GM23338 (cell line): Measurements from ENCODE around the gene RNF182. TPM values are rescaled to one million over a fixed set of nuclear protein-coding genes. Genes with fewer than 3 reads are reported as not detected.
A peak's percentile ranks its signal among the peaks of the same experiment; 100 is the strongest.

Source experiments
- ATAC-seq: fragments of 200-7000 bp; cut with Tn5 transposase; 3 replicates; pipeline ENCODE4 v1.9.1; 2020
- DNase-seq: peaks from one replicate; pipeline ENCODE4 v3.0.0-alpha.2; 2015; ENCODE audit warnings: low spot score
- H2AFZ ChIP-seq: fragments of 200-600 bp; sonication (generic); 2 replicates; pipeline ENCODE4 v1.8.0; 2016; ENCODE audit warnings: antibody characterized with exemption, mild to moderate bottlenecking, moderate library complexity
- H3F3A ChIP-seq: fragments of 200-600 bp; sonication (generic); replicated peaks from 2 replicates; pipeline ENCODE4 v1.8.0; 2017; ENCODE audit warnings: antibody characterized with exemption, mixed run types, low read depth
- H3K27ac ChIP-seq: fragments of 200-600 bp; sonication (generic); 2 replicates; pipeline ENCODE4 v1.6.1; 2016; ENCODE audit warnings: low read depth
- H3K27me3 ChIP-seq: fragments of 200-600 bp; sonication (generic); 2 replicates; pipeline ENCODE4 v1.8.0; 2016; ENCODE audit warnings: mild to moderate bottlenecking, mixed run types, moderate library complexity; ENCODE audit not compliant: insufficient read depth
- H3K36me3 ChIP-seq: fragments of 200-600 bp; sonication (generic); 2 replicates; pipeline ENCODE4 v1.8.0; 2016; ENCODE audit warnings: mild to moderate bottlenecking; ENCODE audit not compliant: insufficient read depth
- H3K4me1 ChIP-seq: fragments of 200-600 bp; sonication (generic); 2 replicates; pipeline ENCODE4 v1.8.0; 2016; ENCODE audit warnings: mild to moderate bottlenecking, moderate library complexity; ENCODE audit not compliant: insufficient read depth
- H3K4me2 ChIP-seq: fragments of 200-600 bp; sonication (generic); 2 replicates; pipeline ENCODE4 v1.7.1; 2017; ENCODE audit warnings: mixed run types
- H3K4me3 ChIP-seq: fragments of 200-600 bp; sonication (generic); 2 replicates; pipeline ENCODE4 v1.6.1; 2016; ENCODE audit warnings: mixed run types
- H3K79me2 ChIP-seq: fragments of 200-600 bp; sonication (generic); replicated peaks from 2 replicates; pipeline ENCODE4 v1.8.0; 2017; ENCODE audit warnings: mild to moderate bottlenecking; ENCODE audit not compliant: insufficient read depth
- H3K9me2 ChIP-seq: fragments of 200-600 bp; sonication (generic); 2 replicates; pipeline ENCODE4 v1.8.0; 2017; ENCODE audit not compliant: insufficient read depth
- H4K20me1 ChIP-seq: fragments of 200-600 bp; sonication (generic); replicated peaks from 2 replicates; pipeline ENCODE4 v1.8.0; 2017; ENCODE audit warnings: mild to moderate bottlenecking; ENCODE audit not compliant: insufficient read depth
- H3K27ac Mint-ChIP-seq: 2 replicates; pipeline ENCODE4 v1.8.0; 2020; ENCODE audit warnings: inconsistent platforms, mild to moderate bottlenecking, moderate library complexity, mixed read lengths
- H3K27me3 Mint-ChIP-seq: 3 replicates; pipeline ENCODE4 v1.8.0; 2022; ENCODE audit warnings: low read depth, mild to moderate bottlenecking, moderate library complexity, mixed read lengths, inconsistent platforms; ENCODE audit not compliant: insufficient read depth, poor library complexity
- H3K36me3 Mint-ChIP-seq: 3 replicates; pipeline ENCODE4 v1.8.0; 2021; ENCODE audit warnings: low read depth, mild to moderate bottlenecking, inconsistent platforms, moderate library complexity, mixed read lengths
- H3K4me1 Mint-ChIP-seq: 3 replicates; pipeline ENCODE4 v1.8.0; 2020; ENCODE audit warnings: mild to moderate bottlenecking, inconsistent platforms, mixed read lengths
- H3K4me3 Mint-ChIP-seq: 3 replicates; pipeline ENCODE4 v1.8.0; 2021; ENCODE audit warnings: moderate library complexity, mild to moderate bottlenecking, inconsistent platforms, mixed read lengths
- H3K9me3 Mint-ChIP-seq: 3 replicates; pipeline ENCODE4 v1.8.0; 2020; ENCODE audit warnings: moderate library complexity, mild to moderate bottlenecking, inconsistent platforms, mixed read lengths
- CREB1 ChIP-seq: fragments of 250-450 bp; sonication (Bioruptor Pico); IDR thresholded peaks from 2 replicates; pipeline ENCODE4 v1.5.0; 2020; ENCODE audit warnings: low read depth, mild to moderate bottlenecking, moderate library complexity
- EZH2 ChIP-seq: fragments of 200-600 bp; sonication (generic); IDR thresholded peaks from one replicate; pipeline ENCODE4 v1.8.0; 2017; ENCODE audit warnings: antibody characterized with exemption, mild to moderate bottlenecking, low read depth; ENCODE audit not compliant: unreplicated experiment
- NANOG ChIP-seq: IDR thresholded peaks from 2 replicates; pipeline ENCODE4 v1.6.1; 2016; ENCODE audit warnings: antibody characterized with exemption, borderline replicate concordance
- STAT1 ChIP-seq: IDR thresholded peaks from one replicate; pipeline ENCODE4 v1.6.1; 2016; ENCODE audit warnings: antibody characterized with exemption; ENCODE audit not compliant: unreplicated experiment
- ZNF114 ChIP-seq: fragments of 250-450 bp; sonication (Bioruptor Pico); IDR thresholded peaks from 2 replicates; pipeline ENCODE4 v1.5.0; 2020; ENCODE audit warnings: mild to moderate bottlenecking, moderate library complexity
- ZNF331 ChIP-seq: fragments of 250-450 bp; sonication (Bioruptor Pico); IDR thresholded peaks from 2 replicates; pipeline ENCODE4 v1.5.0; 2020; ENCODE audit warnings: low read depth, mild to moderate bottlenecking, moderate library complexity
- polyA plus RNA-seq: library from polyadenylated mRNA; unstranded; fragments of >200 nt; fragmentation: Nextera tagmentation; extraction: Ambion mirVana; gene quantifications from 2 replicates; pipeline ENCODE4 v1.2.1, GENCODE V29; 2016
- total RNA-seq: library from RNA; depleted of rRNA; stranded (reverse); fragments of >200 nt; shearing (Covaris generic); gene quantifications from 2 replicates; pipeline ENCODE4 v1.2.3, GENCODE V29; 2014
- TF ChIP-seq, protein P1 (sequence below): IDR thresholded peaks from 2 replicates; pipeline ENCODE4 v1.6.1; 2016; ENCODE audit warnings: antibody characterized with exemption
- TF ChIP-seq, protein P2 (sequence below): fragments of 250-450 bp; sonication (Bioruptor Pico); IDR thresholded peaks from 2 replicates; pipeline ENCODE4 v1.5.0; 2020; ENCODE audit warnings: mild to moderate bottlenecking, moderate library complexity
- TF ChIP-seq, protein P3 (sequence below): IDR thresholded peaks from one replicate; pipeline ENCODE4 v1.6.1; 2018; ENCODE audit warnings: antibody characterized with exemption; ENCODE audit not compliant: unreplicated experiment

Gene RNF182
- total and polyA plus RNA-seq, 2 experiments from 2014 or later: 3.2 to 9.8 TPM

DNA sequence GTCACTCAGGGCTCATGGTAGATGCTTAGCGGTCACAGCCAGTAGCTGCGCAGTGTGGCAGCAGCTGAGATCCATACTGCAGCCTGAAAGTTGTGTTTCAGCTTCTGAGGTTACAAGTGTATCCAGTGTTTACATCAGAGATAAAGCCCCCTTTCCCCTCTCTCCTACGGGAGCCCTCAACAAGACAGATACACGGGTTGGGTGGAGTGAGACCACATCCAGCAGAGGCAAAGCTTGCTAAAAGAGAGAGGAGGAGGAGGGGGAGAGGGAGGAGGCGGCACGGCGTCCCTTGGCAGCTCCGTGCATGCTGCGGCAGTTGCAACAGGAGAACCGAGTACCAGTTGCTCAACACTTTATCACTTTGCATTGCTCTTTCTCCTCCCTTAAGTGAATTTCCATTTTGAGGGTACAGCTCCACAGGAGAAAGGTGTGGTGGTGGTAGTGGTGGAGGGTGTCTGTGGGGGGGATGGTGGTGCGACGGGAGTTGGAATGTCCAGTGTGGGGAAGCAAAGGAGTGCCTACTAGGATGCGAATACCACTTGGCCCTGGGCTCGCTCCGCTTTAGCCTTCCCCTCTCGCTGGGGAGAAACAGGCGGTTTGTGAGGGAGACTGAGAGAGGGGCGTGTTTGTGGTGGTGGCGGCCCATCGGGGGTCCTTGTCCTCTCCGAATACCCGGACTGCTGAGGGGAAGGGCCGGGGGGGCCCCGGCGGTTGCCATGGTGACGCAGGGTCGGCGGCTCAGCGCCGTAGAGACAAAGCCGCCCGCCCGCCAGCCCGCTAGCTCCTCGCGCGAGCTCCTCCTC, 405 bp upstream of the RNF182 start:
- no peaks in the 10 kb centered on the region for H3K9me2 ChIP-seq
- H3K27ac Mint-ChIP-seq: no peak overlapping the region
- H3K36me3 Mint-ChIP-seq: no peaks in the 10 kb centered on the region
- DNase-seq (peak; percentile 81), ATAC-seq (peak; percentile 83)
- TF ChIP-seq CREB1 (no peak), STAT1 (no peak), NANOG (no peak), ZNF331 (CRISPR knock-in tag) (no peak), ZNF114 (no peak), EZH2 (no peak)
- TF ChIP-seq, protein P1, sequence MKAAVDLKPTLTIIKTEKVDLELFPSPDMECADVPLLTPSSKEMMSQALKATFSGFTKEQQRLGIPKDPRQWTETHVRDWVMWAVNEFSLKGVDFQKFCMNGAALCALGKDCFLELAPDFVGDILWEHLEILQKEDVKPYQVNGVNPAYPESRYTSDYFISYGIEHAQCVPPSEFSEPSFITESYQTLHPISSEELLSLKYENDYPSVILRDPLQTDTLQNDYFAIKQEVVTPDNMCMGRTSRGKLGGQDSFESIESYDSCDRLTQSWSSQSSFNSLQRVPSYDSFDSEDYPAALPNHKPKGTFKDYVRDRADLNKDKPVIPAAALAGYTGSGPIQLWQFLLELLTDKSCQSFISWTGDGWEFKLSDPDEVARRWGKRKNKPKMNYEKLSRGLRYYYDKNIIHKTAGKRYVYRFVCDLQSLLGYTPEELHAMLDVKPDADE: no peak
- TF ChIP-seq, protein P2, sequence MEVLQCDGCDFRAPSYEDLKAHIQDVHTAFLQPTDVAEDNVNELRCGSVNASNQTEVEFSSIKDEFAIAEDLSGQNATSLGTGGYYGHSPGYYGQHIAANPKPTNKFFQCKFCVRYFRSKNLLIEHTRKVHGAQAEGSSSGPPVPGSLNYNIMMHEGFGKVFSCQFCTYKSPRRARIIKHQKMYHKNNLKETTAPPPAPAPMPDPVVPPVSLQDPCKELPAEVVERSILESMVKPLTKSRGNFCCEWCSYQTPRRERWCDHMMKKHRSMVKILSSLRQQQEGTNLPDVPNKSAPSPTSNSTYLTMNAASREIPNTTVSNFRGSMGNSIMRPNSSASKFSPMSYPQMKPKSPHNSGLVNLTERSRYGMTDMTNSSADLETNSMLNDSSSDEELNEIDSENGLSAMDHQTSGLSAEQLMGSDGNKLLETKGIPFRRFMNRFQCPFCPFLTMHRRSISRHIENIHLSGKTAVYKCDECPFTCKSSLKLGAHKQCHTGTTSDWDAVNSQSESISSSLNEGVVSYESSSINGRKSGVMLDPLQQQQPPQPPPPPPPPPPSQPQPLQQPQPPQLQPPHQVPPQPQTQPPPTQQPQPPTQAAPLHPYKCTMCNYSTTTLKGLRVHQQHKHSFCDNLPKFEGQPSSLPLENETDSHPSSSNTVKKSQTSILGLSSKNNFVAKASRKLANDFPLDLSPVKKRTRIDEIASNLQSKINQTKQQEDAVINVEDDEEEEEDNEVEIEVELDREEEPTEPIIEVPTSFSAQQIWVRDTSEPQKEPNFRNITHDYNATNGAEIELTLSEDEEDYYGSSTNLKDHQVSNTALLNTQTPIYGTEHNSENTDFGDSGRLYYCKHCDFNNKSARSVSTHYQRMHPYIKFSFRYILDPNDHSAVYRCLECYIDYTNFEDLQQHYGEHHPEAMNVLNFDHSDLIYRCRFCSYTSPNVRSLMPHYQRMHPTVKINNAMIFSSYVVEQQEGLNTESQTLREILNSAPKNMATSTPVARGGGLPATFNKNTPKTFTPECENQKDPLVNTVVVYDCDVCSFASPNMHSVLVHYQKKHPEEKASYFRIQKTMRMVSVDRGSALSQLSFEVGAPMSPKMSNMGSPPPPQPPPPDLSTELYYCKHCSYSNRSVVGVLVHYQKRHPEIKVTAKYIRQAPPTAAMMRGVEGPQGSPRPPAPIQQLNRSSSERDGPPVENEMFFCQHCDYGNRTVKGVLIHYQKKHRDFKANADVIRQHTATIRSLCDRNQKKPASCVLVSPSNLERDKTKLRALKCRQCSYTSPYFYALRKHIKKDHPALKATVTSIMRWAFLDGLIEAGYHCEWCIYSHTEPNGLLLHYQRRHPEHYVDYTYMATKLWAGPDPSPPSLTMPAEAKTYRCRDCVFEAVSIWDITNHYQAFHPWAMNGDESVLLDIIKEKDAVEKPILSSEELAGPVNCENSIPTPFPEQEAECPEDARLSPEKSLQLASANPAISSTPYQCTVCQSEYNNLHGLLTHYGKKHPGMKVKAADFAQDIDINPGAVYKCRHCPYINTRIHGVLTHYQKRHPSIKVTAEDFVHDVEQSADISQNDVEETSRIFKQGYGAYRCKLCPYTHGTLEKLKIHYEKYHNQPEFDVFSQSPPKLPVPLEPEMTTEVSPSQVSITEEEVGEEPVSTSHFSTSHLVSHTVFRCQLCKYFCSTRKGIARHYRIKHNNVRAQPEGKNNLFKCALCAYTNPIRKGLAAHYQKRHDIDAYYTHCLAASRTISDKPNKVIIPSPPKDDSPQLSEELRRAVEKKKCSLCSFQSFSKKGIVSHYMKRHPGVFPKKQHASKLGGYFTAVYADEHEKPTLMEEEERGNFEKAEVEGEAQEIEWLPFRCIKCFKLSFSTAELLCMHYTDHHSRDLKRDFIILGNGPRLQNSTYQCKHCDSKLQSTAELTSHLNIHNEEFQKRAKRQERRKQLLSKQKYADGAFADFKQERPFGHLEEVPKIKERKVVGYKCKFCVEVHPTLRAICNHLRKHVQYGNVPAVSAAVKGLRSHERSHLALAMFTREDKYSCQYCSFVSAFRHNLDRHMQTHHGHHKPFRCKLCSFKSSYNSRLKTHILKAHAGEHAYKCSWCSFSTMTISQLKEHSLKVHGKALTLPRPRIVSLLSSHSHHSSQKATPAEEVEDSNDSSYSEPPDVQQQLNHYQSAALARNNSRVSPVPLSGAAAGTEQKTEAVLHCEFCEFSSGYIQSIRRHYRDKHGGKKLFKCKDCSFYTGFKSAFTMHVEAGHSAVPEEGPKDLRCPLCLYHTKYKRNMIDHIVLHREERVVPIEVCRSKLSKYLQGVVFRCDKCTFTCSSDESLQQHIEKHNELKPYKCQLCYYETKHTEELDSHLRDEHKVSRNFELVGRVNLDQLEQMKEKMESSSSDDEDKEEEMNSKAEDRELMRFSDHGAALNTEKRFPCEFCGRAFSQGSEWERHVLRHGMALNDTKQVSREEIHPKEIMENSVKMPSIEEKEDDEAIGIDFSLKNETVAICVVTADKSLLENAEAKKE (CRISPR knock-in tag): no peak
- TF ChIP-seq, protein P3, sequence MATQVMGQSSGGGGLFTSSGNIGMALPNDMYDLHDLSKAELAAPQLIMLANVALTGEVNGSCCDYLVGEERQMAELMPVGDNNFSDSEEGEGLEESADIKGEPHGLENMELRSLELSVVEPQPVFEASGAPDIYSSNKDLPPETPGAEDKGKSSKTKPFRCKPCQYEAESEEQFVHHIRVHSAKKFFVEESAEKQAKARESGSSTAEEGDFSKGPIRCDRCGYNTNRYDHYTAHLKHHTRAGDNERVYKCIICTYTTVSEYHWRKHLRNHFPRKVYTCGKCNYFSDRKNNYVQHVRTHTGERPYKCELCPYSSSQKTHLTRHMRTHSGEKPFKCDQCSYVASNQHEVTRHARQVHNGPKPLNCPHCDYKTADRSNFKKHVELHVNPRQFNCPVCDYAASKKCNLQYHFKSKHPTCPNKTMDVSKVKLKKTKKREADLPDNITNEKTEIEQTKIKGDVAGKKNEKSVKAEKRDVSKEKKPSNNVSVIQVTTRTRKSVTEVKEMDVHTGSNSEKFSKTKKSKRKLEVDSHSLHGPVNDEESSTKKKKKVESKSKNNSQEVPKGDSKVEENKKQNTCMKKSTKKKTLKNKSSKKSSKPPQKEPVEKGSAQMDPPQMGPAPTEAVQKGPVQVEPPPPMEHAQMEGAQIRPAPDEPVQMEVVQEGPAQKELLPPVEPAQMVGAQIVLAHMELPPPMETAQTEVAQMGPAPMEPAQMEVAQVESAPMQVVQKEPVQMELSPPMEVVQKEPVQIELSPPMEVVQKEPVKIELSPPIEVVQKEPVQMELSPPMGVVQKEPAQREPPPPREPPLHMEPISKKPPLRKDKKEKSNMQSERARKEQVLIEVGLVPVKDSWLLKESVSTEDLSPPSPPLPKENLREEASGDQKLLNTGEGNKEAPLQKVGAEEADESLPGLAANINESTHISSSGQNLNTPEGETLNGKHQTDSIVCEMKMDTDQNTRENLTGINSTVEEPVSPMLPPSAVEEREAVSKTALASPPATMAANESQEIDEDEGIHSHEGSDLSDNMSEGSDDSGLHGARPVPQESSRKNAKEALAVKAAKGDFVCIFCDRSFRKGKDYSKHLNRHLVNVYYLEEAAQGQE: no peak
- H3K27me3 Mint-ChIP-seq: peaks cover 29% of the 10 kb centered on the region
- H3K36me3 ChIP-seq: no peaks in the 10 kb centered on the region
- peaks cover 20% of the 10 kb centered on the region for H3K4me1 ChIP-seq
- H3K27me3 ChIP-seq: peaks cover 37% of the 10 kb centered on the region
- peak overlapping the region; percentile 79 for H3K4me2 ChIP-seq
- peaks cover 36% of the 10 kb centered on the region for H3K4me1 Mint-ChIP-seq
- peaks cover 2% of the 10 kb centered on the region; the same call in 1 of the 2 replicates for H3K79me2 ChIP-seq
- peak overlapping the region; percentile 99 for H2AFZ ChIP-seq
- peaks cover 3% of the 10 kb centered on the region; the same call in 1 of the 2 replicates for H3F3A ChIP-seq
- H4K20me1 ChIP-seq: no peaks in the 10 kb centered on the region
- H3K4me3 ChIP-seq: peak overlapping the region; percentile 76
- peak overlapping the region; percentile 68; the same call in 1 of the 2 replicates for H3K27ac ChIP-seq
- peak overlapping the region; percentile 88 for H3K4me3 Mint-ChIP-seq
- H3K9me3 Mint-ChIP-seq: no peaks in the 10 kb centered on the region; the same call in 1 of the 3 replicates
